Left forelimb (tissue), 1 donor: Measurements from ENCODE around the gene ABHD3.
"Not testable (repeated sequence)": the region's sequence is repeated elsewhere in the genome, so short reads cannot be mapped to it uniquely, and the experiment has no call there.

Experiments
- DNase-seq: peaks from one replicate; pipeline ENCODE4 v3.0.0-alpha.2; 2018; ENCODE audit warnings: low spot score

Gene ABHD3, protein sequence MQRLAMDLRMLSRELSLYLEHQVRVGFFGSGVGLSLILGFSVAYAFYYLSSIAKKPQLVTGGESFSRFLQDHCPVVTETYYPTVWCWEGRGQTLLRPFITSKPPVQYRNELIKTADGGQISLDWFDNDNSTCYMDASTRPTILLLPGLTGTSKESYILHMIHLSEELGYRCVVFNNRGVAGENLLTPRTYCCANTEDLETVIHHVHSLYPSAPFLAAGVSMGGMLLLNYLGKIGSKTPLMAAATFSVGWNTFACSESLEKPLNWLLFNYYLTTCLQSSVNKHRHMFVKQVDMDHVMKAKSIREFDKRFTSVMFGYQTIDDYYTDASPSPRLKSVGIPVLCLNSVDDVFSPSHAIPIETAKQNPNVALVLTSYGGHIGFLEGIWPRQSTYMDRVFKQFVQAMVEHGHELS

GRCh38 chr18:21704603-21705364 lies at the start of gene ABHD3:
TSS of gene ABHD3 (minus strand) at chr18:21704774. CDS start at chr18:21704665, 109 bp downstream.
- DNase-seq: peak; percentile 92

GRCh38 chr18:21747764-21748693 lies 43.5 kb upstream of the ABHD3 start:
- DNase-seq: no peak

GRCh38 chr18:21747268-21747667 lies 42.7 kb upstream of the ABHD3 start:
- DNase-seq: no peak

- no peak for DNase-seq
Observed at GRCh38 chr18:21745231-21745630, 40.7 kb upstream of the ABHD3 start.

DNA sequence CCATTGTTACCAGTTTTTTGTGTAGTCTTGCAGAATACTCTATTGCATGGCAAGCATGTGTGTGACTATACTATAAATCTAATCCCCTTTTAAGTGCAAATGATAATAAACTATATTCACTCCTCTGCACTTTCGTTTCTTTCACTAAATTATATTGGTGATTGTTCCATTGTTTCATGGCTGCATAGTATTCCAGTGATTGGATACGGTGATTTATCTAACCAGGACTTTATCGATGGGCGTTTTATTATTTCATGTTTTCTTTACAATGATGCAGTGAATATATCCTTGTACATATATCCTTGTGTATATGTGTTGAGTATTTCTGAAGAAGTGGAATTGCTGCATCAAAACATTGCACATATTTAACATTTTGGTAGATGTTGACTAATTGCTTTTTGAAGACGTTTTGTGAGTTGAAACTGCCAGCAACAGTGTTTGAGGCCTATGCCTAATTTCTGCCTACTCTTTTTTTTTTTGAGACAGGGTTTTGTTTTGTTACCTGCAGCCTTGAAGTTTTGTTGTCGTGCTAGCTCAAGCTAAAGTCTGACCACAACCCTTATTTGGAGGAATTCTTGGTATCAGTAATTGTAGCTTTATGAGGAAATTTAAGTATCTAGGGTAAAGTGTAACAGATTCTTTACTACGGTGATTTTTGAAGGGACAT lies 38.7 kb upstream of the ABHD3 start:
- DNase-seq: no peak

GRCh38 chr18:21742315-21742687 lies 37.7 kb upstream of the ABHD3 start:
- DNase-seq: no peak

GRCh38 chr18:21741562-21742314 lies 37.2 kb upstream of the ABHD3 start:
- DNase-seq: peak; percentile 72

GRCh38 chr18:21741312-21741561 lies 36.7 kb upstream of the ABHD3 start:
- no peak for DNase-seq

DNA sequence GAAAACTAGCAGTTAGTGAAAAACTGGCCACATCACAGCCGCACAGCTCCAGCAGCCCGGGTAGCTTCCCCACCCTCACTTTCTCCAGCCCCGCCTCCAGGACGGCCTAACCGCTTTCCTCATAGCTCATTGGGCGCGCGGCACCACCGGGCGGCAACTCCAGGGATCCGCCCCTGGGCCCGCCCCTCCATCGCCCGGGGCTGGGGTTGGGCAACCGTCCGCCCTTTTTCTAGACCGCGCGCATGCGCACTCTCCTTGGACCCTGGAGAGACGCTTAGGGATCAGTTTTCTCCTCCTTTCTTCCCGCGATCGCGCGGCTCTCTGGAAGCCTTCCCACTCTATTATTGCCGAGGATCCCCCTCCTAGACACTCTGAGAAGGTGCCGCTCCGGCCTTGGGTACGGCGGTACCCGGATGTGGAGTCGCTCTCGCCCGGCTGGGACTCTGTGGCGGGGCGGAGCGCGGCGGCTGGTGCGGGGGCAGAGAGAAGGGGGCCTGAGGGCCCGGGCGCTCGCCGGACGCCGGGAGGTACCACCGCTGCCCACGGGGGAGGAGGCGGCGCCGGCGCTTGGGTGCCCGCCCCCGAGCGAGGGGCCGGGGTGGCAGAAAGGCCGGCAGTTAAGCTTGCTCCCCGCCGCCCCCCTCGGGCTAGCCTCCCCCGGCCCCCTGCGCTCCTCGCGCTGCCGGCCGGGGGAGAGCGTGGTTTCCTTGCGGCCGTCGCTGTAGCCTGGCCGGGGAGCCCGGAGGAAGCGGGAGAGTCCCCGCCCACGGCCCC lies 36.2 kb upstream of the ABHD3 start, which contains the start of gene MIB1:
Gene MIB1 (plus strand): TSS at position 255 of the 774 bp plus-strand sequence. CDS start 792 bp downstream, outside the sequence.
- peak; percentile 100 for DNase-seq

DNA sequence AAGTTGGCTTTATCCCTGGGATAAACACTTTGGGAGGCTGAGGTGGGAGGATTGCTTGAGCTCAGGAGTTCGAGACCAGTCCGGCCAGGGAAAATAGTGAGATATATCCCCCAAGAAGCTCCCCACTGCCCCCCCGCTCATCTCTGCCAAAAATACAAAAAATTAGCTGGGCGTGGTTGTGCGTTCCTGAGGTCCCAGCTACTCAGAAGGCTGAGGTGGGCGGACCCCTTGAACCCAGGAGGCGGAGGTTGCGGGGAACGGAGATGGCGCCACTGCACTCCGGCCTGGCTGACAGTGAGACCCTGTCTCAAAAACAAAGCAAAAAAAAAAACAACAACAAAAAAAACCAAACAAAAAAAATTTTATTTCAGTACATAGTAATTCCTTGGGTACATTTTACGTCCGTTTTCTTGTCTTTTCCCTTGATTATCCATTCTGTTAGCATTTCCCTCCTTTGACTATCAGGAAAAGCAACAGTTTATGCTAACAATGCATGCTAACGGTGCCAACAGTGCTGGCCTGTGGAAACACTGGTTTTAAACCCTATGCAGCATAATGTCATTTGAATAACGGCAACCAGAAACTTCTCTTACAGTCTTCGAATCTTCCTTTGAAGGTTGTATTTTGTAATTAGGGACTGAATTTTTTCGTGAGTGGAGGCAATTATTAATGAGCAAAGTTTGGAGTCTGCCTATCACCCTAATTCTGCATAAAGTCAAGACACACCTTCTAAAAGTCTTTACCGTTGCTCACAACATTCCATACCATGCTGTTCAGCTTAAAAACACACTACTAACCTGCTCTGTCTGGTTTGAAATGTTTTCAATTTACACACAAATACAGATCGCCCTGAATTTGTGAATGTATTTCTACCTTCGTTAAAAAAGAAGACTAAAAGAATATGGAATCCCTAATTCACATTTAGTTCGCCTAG lies 35.3 kb upstream of the ABHD3 start:
- no peak for DNase-seq

DNA sequence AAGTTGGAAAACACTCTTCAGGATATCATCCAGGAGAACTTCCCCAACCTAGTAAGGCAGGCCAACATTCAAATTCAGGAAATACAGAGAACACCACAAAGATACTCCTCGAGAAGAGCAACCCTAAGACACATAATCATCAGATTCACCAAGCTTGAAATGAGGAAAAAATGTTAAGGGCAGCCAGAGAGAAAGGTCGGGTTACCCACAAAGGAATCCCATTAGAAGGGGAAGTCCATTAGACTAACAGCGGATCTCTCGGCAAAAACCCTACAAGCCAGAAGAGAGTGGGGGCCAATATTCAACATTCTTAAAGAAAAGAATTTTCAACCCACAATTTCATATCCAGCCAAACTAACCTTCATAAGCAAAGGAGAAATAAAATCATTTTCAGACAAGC lies 32.4 kb upstream of the ABHD3 start:
- DNase-seq: not testable (repeated sequence)

- no peak for DNase-seq
Observed at GRCh38 chr18:21735452-21736015, 31.0 kb upstream of the ABHD3 start.

DNA sequence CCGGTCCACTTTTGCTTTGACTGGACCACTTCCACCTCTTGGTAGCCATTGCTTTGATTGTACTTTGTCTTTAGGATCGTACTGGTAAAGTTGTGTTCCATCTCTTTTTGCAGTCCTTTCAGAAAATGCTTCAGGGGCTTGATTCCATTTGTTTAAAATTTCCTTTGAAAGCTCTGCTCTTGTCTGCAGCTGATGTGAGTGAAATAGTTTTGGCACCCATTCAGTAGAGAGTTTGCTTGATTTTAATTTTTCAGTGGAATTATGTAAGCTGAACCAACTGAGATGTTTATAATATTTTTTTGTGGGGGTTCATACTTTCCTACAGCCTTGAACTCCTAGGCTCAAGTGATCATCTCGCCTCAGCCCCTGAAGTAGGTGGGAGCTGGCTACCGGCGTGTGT lies 28.4 kb upstream of the ABHD3 start:
- no peak for DNase-seq

DNA sequence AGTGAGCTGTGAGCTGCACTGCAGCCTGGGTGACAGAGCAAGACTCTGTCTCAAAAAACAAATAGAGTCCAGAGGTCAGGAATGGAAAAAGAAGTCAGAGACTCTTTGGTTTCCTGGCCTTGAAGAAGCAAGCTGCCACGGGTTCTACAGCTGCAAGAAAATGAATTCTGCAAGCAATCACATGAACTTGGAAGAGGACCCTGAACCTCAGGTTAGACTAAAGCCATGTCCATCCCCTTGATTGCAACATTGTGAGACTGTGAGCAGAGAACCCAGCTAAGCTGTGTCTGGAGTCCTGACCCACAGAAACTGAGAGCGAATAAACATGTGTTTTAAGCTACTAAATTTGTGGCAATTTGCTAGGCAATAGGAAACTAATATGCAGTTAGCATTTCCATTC lies 23.1 kb upstream of the ABHD3 start:
- DNase-seq: no peak

DNA sequence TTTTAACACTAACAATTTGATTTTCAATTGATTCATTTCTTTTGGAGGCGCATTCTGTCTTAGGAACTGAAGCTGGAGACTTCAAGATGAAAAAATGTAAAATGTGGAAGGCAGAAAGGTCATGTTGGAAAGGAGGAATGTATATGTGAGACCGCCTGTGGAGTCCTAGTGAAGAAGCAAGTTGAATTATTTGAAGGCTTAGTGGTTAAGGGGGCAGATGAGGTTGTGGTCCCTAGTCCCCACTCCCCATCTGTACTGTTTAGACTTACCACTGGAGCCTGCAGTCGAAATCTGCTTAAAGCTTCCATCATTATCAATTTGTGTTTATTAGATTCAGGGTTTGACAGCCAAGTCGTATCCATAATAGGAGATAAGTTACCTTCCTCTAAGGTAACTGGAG lies 20.6 kb upstream of the ABHD3 start:
- no peak for DNase-seq

- DNase-seq: no peak
Observed at GRCh38 chr18:21722687-21723086, 18.1 kb upstream of the ABHD3 start.

GRCh38 chr18:21714474-21714873 lies 9.9 kb upstream of the ABHD3 start:
- DNase-seq: no peak

- not testable (repeated sequence) for DNase-seq
Observed at GRCh38 chr18:21707130-21707529, 2.6 kb upstream of the ABHD3 start.

DNA sequence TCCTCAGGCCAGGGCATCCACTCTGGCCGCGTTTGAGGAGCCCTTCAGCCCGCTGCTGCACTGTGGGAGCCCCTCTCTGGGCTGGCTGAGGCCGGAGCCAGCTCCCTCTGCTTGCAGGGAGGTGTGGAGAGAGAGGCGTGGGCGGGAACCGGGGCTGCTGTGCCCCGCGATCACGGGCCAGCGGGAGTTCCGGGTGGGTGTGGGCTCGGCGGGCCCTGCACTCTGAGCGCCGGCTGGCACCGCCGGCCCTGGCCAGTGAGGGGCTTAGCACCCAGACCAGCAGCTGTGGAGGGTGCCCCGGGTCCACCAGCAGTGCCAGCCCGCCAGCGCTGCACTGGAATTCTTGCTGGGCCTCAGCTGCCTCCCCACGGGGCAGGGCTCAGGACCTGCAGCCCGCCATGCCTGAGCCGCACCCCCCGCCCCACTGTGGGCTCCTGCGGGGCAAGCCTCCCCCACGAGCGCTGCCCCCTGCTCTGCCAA lies 1.9 kb upstream of the ABHD3 start:
- DNase-seq: no peak
